Fibroblast of lung (primary cell): ENCODE results near the gene CTNNA1.

Source experiments
- CTCF ChIP-seq, 2 donors: IDR thresholded peaks in 1 of 2; conservative IDR thresholded peaks in 1 of 2; 1 replicate in 1 of 2; 2 replicates in 1 of 2; pipeline ENCODE4 v1.5.1; 2011 to 2012; ENCODE audit warnings: low read length in 2 of 2, control low read depth in 1 of 2, inconsistent platforms in 1 of 2, low read depth in 1 of 2, mild to moderate bottlenecking in 1 of 2
- EZH2 ChIP-seq: IDR thresholded peaks from 2 replicates; pipeline ENCODE4 v1.5.1; 2012; ENCODE audit warnings: low read length, control low read depth, mild to moderate bottlenecking; ENCODE audit errors: missing control alignments

GRCh38 chr5:138948471-138949222 lies 195.4 kb downstream of the CTNNA1 start:
- TF ChIP-seq CTCF (conservative IDR thresholded peaks at IDR 0.05 in 1 of 2, IDR thresholded peaks at IDR 0.05 in 1 of 2; ENCODE audit: low read depth in 1 of 2, low read length in 2 of 2) (no peak), EZH2 (no peak)
